ENCODE results near the gene USP6.
"Not testable (repeated sequence)": the region's sequence is repeated elsewhere in the genome, so short reads cannot be mapped to it uniquely, and the experiment has no call there.

- not testable (repeated sequence) for TF ChIP-seq CTCF (IDR thresholded peaks at IDR 0.05; ENCODE audit: poor library complexity); EZH2 (IDR thresholded peaks at IDR 0.05; ENCODE audit: borderline replicate concordance); EZH2phosphoT487 (IDR thresholded peaks at IDR 0.05; ENCODE audit: low read depth, severe bottlenecking, unreplicated experiment)
Measured at GRCh38 chr17:5175027-5175426, 59.2 kb downstream of the USP6 start.

Measured in hepatocyte (in vitro differentiated cells).